ENCODE results near the gene PSTPIP1.

Gene PSTPIP1

GRCh38 chr15:77046704-77047412 is 51.9 kb downstream of the PSTPIP1 start:
- no peak for DNase-seq

- DNase-seq: no peak
Measured at GRCh38 chr15:77048135-77048876, 53.4 kb downstream of the PSTPIP1 start.

- no peak for DNase-seq
Measured at GRCh38 chr15:77052556-77052955, 57.6 kb downstream of the PSTPIP1 start.

- no peak for DNase-seq
Measured at GRCh38 chr15:77053709-77054108, 58.8 kb downstream of the PSTPIP1 start.

GRCh38 chr15:77057072-77057471 is 62.1 kb downstream of the PSTPIP1 start:
- DNase-seq: no peak

DNA sequence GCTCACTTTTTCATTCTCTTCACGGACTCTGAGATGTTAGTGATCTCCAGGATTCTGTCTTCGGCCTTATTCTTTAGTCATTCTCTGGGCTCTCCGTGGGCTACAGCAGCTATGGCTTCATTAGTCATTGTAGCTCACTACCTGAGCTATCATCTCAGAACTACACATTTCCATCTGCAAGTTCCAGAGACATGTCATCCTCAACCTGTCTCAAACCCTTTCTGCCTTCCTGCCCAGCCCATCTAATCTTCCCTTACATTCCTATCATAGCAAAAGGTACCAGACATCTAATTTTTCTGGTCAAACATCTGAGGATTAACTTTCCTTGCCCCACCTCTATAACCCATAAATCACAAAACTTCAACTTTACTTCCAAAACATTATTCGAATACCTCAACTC is 62.8 kb downstream of the PSTPIP1 start:
- no peak for DNase-seq

DNA sequence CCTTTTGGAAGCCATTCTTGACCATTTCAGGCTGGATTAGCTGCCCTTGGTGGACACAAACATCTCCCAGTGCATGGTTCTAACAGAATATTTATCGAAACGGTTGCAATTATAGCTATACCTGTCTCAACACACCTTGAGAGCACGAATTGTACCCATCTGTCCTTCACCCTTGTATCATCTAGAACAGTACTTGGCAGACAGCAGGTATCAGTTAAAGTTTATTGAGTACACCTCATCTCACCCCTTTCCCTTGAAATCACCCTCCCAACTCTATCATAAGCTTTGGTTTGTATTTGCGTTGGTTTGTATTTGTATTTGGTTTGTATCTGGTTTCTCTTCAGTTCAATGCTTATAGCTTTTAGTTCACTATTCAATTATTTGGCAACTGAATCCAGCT is 63.5 kb downstream of the PSTPIP1 start:
- DNase-seq: no peak

DNA sequence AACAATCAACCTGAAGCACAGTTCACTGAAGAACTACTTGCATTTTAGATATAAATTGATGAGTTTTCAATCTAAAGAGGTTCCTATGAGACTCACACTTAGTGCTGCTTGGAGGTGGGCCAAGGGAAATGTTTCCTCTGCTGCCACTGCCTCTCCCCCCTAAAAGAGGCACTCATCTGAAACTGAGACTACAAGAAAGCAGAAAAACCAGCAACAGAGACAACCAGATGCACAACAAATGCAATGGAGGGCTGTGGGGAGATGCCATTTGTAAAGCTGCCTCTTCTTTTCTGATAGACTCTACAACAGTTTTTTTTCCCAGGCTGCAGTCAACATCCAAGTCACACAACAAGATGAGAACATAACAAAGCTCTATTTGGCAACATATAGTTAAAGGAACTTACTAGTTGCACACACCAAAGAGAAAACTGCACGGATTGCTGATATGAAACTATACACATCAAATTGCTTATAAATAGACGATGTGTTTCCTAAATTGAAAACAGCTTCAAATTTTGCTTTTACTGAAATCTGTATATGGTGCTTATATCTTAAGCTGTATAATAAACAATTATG is 64.9 kb downstream of the PSTPIP1 start:
- peak; percentile 72 for DNase-seq

- peak; percentile 43 for DNase-seq
Measured at GRCh38 chr15:77060546-77060945, 65.6 kb downstream of the PSTPIP1 start.

GRCh38 chr15:77063249-77063648 is 68.3 kb downstream of the PSTPIP1 start:
- no peak for DNase-seq

- no peak for DNase-seq
Measured at GRCh38 chr15:77064063-77064462, 69.1 kb downstream of the PSTPIP1 start.

GRCh38 chr15:77064539-77065308 is 69.8 kb downstream of the PSTPIP1 start:
- DNase-seq: peak; percentile 86

GRCh38 chr15:77066971-77067690 is 72.2 kb downstream of the PSTPIP1 start:
- DNase-seq: peak; percentile 80

GRCh38 chr15:77067691-77068367 is 72.9 kb downstream of the PSTPIP1 start:
- peak; percentile 71 for DNase-seq

GRCh38 chr15:77068633-77069032 is 73.7 kb downstream of the PSTPIP1 start:
- no peak for DNase-seq

GRCh38 chr15:77069521-77070121 is 74.7 kb downstream of the PSTPIP1 start:
- no peak for DNase-seq

- DNase-seq: no peak
Measured at GRCh38 chr15:77070180-77070494, 75.2 kb downstream of the PSTPIP1 start.

DNA sequence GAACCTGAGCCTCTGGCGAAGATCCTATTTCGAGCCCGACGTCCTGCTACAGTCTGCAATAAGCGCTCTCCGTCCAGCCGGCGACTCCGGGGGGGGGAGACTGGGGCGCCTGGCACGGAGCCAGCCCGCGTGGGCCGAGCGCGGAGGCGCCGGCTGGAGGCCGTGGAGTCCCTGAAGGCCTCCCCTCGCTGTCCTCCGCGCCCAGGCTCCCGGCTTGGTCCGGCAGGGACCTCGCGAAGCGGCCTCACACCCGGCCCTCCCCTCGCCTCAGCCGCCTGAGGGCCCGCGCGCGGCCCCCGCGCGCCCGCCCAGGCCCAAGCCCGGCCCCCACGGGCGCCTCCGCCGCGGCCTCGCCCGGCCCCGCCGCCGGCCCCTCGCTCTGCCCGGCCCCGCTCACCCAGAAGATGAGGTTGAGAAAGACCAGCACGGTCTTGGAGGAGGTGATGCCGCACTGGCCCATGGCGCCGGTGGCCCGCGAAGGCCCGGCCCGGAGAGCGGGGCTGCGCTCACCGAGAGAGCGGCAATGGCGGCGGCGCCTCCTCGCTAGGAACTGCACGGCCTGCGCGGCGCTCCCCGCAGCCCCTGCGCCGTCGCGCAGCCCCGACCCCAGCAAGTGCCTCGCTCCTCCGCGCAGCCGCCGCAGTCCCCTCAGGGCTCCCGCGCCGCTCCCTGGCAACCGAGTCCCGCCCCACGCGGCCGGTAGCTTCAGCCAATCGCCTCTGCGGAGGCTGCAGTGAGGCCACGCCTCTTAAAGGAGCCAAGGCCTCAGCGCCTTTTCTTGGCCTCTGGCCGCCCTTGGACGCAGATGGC is 75.8 kb downstream of the PSTPIP1 start, which contains the start of gene TSPAN3:
TSPAN3 (minus strand) TSS at position 615 of the 810 bp plus-strand sequence; CDS start at position 460, 155 bp downstream.
- peak; percentile 95 for DNase-seq

DNA sequence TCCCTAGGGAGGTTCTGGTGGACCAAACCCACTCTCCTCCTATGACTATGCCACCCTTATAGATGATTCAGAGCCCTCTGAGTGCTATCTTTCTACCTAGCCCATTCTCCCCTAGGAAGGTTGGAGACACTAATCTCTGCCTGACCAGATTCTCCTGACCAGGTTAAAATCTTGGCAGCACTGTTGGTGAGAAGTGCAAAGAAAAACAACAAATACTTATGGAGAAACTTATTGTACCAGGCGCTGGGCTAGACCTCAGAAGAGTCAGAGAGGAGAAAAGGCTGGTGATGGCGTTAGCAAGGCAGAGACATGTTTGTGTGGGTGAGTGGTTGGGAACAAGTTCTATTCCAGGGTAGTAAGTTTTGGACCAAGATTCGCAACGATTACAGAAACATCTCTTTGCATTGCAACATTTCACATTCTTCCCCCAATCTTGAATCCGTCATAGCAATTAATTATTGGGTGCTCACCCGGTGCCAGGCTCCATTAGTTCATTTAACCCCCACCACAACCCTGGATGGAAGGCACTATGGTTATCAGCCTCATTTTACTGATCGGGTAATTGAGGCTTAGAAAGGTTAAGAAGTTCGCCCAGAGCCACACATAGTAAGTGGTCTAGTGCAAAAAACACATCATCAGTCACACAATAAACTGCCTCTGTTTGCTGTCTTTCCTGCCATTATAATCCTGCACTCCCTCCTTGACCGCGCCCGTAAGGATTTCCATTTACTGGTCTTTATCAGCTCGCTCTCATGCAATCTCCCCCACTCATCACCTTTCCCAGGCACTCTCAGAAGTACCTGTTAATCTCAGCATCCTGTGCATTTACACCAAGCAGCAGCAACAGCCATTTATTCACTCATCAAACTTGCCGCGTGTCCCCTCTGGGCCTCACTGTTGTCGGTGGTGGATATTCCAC is 76.6 kb downstream of the PSTPIP1 start:
- no peak for DNase-seq

- DNase-seq: no peak
Measured at GRCh38 chr15:77074350-77074749, 79.4 kb downstream of the PSTPIP1 start.
